Skeletal muscle cell (primary cell): Measurements from ENCODE around the gene GREB1L.
"Not testable (repeated sequence)": the region's sequence is repeated elsewhere in the genome, so short reads cannot be mapped to it uniquely, and the experiment has no call there.

Experiments used
- DNase-seq: peaks from one replicate; pipeline ENCODE4 v3.0.0-alpha.2; 2010; ENCODE audit warnings: low read depth
- H3K4me3 ChIP-seq: 2 replicates; pipeline ENCODE4 v1.5.1; 2011; ENCODE audit warnings: low read depth, mild to moderate bottlenecking, control low read depth, low read length, moderate library complexity

Gene GREB1L

DNA sequence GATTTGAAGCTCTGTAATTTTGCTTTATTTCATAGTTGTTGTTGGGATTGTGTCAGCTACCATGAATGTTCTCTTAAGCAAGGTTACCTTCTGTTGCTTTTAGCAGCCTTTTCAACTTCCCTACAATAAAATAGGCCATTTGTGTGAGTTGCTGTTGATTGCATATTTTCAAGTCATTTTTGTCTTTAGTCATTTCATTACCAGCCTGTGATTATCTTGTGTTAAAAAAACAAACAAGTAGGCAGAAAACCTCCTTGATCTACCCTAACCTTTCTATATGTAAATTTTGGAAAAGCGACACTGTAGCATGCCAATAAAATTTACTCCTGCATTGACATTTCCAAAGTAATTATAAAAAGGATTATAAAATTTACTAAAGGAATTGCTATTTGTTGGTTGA, 19.3 kb downstream of the GREB1L start:
- DNase-seq, result no peak
- no peak overlapping the region for H3K4me3 ChIP-seq

DNA sequence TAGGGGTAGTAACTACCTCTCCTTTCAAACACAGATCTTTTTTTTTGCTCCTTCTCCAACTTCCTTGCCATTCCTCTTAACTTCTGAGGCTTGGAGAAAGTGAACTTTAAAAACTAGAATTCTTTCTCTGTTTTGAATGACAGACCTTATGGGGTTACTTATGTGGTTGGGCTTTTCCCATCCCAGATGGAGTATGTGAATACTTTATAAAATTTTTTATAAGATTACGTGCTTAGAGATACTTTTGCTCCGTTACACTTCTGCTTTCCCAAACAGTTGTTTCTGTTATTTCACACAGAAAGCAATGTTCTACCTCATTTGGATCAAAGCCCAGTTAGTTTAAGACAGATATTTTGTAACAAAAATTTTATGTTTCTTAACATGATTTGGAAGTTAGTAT, 20.2 kb downstream of the GREB1L start:
- no peak overlapping the region for H3K4me3 ChIP-seq
- DNase-seq, result no peak

- no peak overlapping the region for H3K4me3 ChIP-seq
- no peak for DNase-seq
Observed at GRCh38 chr18:21262979-21263378, 20.9 kb downstream of the GREB1L start.

DNA sequence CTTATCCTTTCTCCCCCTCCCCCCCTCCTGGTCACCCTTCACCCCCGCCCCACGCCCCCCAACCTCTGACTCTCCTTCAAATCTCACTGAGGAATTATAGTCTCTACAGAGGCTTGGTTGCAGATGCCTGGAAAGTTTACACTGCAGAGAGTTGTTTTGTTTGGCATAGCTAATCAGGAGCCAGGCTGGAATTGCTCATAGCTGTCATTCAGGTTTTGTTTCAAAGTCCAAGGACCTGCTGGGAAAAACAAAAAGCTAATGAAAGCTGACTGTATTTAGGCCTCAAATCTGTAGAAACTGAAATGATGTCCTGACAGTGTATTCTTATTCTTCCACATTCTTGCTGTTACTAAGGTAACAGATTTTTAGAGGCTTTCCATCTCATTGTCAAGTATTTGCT, 22.6 kb downstream of the GREB1L start:
- DNase-seq, result no peak

DNA sequence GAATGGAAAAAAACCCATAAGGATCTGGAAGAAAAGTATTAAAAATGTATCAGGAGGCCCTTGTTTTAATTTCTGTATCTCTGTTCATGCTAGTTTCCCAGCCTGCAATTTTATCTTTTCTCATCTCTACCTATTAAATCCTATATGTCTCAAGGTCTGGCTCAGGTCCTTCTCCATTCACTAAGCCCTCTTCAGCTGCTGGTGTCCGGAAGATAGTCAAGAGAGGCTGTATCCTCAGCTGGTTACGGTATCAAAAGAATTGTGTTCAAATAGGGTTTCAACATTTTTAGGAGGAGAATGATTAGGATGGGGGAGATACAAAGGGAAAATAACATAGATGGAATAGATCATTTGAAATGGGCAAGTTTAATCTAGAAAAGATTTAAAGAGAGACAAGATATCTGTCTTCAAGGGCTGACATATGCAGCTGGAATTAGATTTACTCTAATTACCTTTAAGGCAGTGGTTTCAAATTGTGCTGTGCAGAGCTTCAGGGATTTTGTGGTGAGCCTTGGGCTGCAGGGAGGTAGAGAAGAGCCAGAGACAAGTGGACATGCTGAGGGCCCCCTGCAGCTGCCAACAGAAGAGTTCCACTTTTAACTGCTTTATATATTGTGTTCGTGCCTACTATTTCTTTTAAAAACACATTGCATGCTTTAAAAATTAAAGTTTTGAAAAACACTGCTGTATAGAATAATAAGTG, 24.1 kb downstream of the GREB1L start:
- H3K4me3 ChIP-seq, result no peak overlapping the region
- DNase-seq, result no peak

More for the DNA sequence above, 22.6 kb downstream of the GREB1L start:
- no peak overlapping the region for H3K4me3 ChIP-seq

DNA sequence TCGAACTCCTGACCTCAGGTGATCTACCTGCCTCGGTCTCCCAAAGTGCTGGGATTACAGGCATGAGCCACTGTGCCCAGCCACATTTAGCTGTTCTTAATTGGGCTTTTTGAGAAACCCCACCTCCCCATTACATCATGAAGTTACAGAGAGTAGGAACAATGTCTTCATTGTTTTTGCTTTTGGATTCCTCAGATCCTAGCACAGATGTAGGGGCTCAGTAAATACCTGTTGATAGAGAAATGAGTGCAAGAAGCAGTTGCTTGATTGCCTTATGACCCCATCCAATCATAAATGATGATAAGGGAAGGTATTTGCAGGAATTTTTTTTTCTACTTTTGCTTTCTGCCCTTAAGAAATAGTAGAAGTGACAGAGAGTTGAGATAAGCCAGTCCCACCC, 25.4 kb downstream of the GREB1L start:
- no peak overlapping the region for H3K4me3 ChIP-seq
- no peak for DNase-seq

GRCh38 chr18:21269349-21269748, 27.3 kb downstream of the GREB1L start:
- DNase-seq, result no peak
- H3K4me3 ChIP-seq, result no peak overlapping the region

DNA sequence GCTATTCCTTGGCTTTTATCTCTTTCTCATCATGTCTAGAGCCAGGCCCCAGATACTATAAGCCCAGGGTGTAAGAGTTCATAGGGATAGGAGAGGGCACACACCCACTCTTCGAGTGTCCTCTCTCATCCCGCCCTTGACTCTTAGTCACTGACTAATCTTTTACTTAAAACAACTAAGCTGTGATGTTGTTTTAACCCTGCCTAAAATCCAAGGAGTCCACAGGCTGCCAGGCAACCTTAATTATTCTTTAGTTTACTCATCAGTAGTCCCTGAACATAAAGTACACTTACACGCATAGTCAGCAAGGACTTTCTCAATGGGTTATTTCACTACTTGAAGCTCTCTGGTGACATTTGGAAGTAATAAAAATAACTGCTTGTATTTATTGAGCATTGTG, 28.4 kb downstream of the GREB1L start:
- no peak for DNase-seq
- H3K4me3 ChIP-seq, result no peak overlapping the region

DNA sequence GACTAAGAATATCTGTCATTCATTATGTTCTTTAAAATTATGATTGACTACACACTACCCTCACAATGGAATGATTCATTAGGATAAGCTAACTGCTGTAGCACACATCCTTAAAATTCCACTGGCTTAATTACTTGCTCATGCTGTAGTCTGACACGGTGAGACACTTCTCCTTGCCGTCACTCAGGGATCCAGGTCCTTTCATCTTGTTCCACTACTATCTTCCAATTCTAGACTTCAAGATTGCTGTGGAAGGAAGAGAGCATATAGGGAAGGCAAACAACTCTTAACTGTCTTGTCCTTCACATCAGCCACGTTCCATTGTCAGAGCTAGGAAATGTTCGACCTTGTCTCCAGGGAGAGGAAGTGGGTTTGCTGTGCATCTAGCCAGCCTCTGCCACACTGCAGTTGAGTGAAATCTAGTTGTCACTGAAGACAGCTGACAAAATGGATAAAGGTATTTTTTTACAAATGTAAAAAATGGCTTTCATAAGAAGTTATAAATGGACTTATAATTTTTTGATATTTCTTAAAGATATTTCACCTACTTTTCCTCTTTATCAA, 30.1 kb downstream of the GREB1L start:
- DNase-seq, result no peak
- H3K4me3 ChIP-seq, result no peak overlapping the region

GRCh38 chr18:21273568-21273967, 31.5 kb downstream of the GREB1L start:
- no peak overlapping the region for H3K4me3 ChIP-seq
- no peak for DNase-seq

GRCh38 chr18:21275645-21276044, 33.6 kb downstream of the GREB1L start:
- H3K4me3 ChIP-seq, result no peak overlapping the region
- DNase-seq, result no peak

DNA sequence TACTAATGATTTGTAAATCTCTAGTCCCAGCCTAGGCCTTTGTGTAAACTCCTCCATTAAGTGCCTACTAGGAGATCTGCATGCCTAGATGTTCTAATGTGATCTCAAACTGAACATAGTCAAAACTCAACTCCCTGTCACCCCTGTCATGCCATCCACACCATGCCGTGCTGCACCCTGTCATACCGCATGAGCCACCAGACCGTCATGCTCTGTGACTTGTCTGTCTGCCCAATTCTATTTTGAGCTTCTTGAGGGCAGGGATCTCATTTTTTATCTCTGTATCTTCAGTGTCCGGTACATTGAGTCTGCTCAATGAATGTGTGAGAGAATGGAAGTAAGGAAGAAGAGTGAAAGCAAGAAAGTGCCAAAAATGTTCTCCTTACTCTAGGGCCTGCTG, 35.5 kb downstream of the GREB1L start:
- no peak overlapping the region for H3K4me3 ChIP-seq
- DNase-seq, result no peak

- not testable (repeated sequence) for H3K4me3 ChIP-seq, DNase-seq
Observed at GRCh38 chr18:21278218-21278617, 36.2 kb downstream of the GREB1L start.

DNA sequence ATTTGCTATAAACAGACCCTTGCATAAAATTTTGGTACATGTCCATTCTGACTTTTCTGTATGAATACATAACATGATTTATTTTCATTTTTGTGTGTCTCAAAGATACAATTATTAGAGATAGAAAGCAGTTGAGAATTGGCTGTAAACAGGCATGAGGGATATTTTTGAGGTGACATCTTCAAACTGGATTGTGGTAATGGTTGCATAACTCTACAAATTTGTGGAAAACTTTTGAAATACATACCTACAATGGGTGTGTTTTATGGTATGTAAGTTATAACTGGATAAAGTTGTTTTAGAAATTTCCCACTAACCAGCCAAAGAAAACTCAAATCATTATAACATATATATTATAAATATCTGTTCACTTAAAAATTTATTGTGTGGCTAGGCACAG, 39.6 kb downstream of the GREB1L start:
- no peak overlapping the region for H3K4me3 ChIP-seq

GRCh38 chr18:21284540-21284939, 42.5 kb downstream of the GREB1L start:
- H3K4me3 ChIP-seq, result no peak overlapping the region
- DNase-seq, result no peak

More for the DNA sequence above, 39.6 kb downstream of the GREB1L start:
- no peak for DNase-seq

GRCh38 chr18:21289827-21290226, 47.8 kb downstream of the GREB1L start:
- no peak for DNase-seq
- no peak overlapping the region for H3K4me3 ChIP-seq

DNA sequence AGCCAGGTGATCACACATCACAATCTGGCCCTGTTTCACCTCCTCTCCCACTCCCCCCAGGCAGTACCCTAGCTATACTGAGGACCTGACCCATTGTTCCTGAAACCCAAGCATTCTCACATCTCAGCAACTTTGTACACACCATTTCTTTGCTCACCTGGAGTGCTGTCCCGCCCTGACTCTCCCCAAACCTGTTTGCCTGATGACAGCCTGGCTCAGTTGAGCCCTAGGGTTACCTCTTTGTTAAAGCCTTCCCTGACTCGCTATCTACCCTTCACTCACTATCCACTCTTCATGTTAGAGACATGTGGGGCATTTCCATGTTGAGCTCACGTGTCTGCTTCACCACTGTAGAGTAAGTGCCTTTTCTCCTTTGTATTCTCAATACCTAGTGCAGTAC, 49.1 kb downstream of the GREB1L start:
- no peak for DNase-seq
- H3K4me3 ChIP-seq, result no peak overlapping the region

- no peak overlapping the region for H3K4me3 ChIP-seq
Observed at GRCh38 chr18:21293479-21293878, 51.4 kb downstream of the GREB1L start.

GRCh38 chr18:21295101-21295500, 53.1 kb downstream of the GREB1L start:
- H3K4me3 ChIP-seq, result no peak overlapping the region
- DNase-seq, result no peak

More at GRCh38 chr18:21293479-21293878, 51.4 kb downstream of the GREB1L start:
- no peak for DNase-seq

DNA sequence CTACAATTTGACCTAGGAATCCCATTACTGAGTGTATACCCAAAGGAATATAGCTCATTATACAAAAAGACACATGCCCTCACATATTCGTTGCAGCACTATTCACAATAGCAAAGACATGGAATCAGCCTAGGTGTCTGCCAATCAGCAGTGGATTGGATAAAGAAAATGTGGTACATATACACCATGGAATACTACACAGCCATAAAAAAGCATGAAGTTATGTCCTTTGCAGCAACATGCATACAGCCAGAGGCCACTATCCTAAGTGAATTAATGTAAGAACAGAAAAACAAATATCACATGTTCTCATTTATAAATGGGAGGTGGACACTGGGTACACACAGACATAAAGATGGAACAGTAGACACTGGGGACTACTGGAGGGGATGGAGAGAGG, 54.0 kb downstream of the GREB1L start:
- DNase-seq, result no peak
- no peak overlapping the region for H3K4me3 ChIP-seq

DNA sequence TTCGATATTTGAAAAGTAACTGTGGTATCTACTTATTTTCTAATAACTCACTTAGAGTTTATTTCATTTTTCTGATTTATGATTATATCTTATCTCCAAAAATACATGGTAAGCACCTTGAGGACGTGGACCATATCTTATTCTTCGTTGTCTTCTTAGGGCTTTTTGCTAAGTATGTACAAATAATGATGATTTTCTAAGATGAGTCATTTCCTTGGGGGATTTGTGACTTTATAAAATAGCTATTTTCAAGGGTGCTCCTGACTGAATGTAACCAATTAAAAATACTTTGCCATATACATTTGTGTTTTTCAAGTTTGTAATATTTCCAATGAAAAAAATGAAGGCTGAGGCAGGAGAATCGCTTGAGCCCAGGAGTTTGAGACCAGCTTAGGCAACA, 56.3 kb downstream of the GREB1L start:
- DNase-seq, result no peak
- no peak overlapping the region for H3K4me3 ChIP-seq
